ENCODE measurements around the gene SLC29A4. TPM values are rescaled to one million over a fixed set of nuclear protein-coding genes. Genes with fewer than 3 reads are reported as not detected.
A peak's percentile ranks its signal among the peaks of the same experiment; 100 is the strongest.

SLC29A4 gene
- polyA plus RNA-seq, 3 donors, result 0.21 to 0.29 (median 0.26) TPM

DNA sequence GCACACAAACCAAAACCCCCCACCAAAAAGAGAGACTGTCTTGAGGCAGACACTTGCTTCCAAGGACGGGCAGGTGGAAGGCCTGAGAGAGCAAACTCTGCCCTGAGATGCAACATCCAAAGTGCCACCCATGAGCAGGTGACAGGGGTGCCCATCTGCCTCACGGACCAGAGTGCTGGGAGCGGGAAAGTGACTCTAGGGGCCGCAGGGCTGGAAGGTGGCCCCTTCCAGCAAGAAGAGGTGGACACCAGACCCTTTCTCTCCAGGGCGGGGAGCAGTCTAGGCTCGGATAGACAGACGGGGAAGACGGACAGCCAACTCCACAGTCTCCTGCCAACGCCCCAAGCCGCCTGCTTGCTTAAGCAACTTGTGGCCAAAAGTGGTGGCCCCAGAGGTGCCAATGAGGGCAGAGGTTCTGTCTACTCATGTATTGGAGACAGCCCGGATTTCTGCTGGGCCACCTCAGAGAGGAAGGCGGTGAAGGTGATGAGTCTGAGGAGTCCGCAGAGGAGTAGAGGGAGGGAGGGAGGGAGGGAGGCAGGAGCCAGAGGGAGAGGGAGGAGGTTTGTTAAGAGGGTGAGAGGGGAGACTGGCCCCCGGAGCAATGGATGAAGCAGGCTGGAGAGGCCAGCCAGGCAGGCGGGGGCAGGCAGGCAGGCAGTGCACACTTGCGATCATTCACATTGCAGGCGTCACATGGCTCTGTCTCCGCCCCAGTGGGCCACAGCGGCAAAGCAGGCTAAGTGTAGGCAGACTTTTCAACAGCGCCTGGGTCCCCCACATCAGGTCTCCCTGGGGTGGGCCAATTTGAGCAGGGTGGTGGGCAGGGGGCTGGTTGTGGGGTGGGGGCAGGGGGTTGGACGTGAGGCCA, 65.6 kb downstream of the SLC29A4 start:
- Histone ChIP-seq H3K9ac (ENCODE audit: insufficient read depth, low read length, poor library complexity, severe bottlenecking) (no peak overlapping the region), H3K79me2 (ENCODE audit: insufficient read depth, low read length) (peaks cover 63% of the 10 kb centered on the region), H3K27ac (ENCODE audit: low read depth in 1 of 2, low read length in 2 of 2) (no peak overlapping the region), H3K4me3 (replicated peaks in 1 of 3; ENCODE audit: low read depth in 2 of 3, low read length in 3 of 3) (no peak overlapping the region), H4K20me1 (ENCODE audit: insufficient read depth, low read length) (peaks cover 97% of the 10 kb centered on the region), H3K4me2 (replicated peaks; ENCODE audit: extremely low read depth, low read length, poor library complexity, severe bottlenecking) (no peak overlapping the region), H3K36me3 (replicated peaks in 1 of 2; ENCODE audit: control insufficient read depth in 1 of 2, insufficient read depth in 2 of 2, low read length in 2 of 2) (peaks cover 91% of the 10 kb centered on the region in 2 donors), H3K4me1 (ENCODE audit: control insufficient read depth in 1 of 2, insufficient read depth in 2 of 2, low read length in 2 of 2) (no peaks in the 10 kb centered on the region), H3K27me3 (ENCODE audit: control insufficient read depth in 2 of 2, insufficient read depth in 2 of 2, low read length in 2 of 2) (no peaks in the 10 kb centered on the region), H3K9me3 (replicated peaks in 1 of 2; ENCODE audit: control insufficient read depth in 1 of 2, insufficient read depth in 1 of 2, low read length in 2 of 2) (no peaks in the 10 kb centered on the region), H2AFZ (ENCODE audit: insufficient read depth, low read depth, low read length, poor library complexity, severe bottlenecking) (no peak overlapping the region)
- Mint-ChIP-seq H3K4me1 (no peaks in the 10 kb centered on the region), H3K27me3 (ENCODE audit: low read depth in 3 of 3) (peaks cover 0 to 1% (median 0%) of the 10 kb centered on the region in 3 donors), H3K4me3 (no peak overlapping the region), H3K36me3 (peaks cover 63 to 98% of the 10 kb centered on the region in 2 donors), H3K9me3 (no peaks in the 10 kb centered on the region), H3K27ac (peak overlapping the region in 1 of 7 donors; percentile 37)
- 94% methylated on average over 17 of the region's 21 CpGs for WGBS (ENCODE audit: insufficient coverage)
- intact Hi-C loops (cut with micrococcal nuclease), result no loop called here
- TF ChIP-seq, protein P1, sequence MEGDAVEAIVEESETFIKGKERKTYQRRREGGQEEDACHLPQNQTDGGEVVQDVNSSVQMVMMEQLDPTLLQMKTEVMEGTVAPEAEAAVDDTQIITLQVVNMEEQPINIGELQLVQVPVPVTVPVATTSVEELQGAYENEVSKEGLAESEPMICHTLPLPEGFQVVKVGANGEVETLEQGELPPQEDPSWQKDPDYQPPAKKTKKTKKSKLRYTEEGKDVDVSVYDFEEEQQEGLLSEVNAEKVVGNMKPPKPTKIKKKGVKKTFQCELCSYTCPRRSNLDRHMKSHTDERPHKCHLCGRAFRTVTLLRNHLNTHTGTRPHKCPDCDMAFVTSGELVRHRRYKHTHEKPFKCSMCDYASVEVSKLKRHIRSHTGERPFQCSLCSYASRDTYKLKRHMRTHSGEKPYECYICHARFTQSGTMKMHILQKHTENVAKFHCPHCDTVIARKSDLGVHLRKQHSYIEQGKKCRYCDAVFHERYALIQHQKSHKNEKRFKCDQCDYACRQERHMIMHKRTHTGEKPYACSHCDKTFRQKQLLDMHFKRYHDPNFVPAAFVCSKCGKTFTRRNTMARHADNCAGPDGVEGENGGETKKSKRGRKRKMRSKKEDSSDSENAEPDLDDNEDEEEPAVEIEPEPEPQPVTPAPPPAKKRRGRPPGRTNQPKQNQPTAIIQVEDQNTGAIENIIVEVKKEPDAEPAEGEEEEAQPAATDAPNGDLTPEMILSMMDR (IDR thresholded peaks at IDR 0.05), result no peak
- no peak for DNase-seq

DNA sequence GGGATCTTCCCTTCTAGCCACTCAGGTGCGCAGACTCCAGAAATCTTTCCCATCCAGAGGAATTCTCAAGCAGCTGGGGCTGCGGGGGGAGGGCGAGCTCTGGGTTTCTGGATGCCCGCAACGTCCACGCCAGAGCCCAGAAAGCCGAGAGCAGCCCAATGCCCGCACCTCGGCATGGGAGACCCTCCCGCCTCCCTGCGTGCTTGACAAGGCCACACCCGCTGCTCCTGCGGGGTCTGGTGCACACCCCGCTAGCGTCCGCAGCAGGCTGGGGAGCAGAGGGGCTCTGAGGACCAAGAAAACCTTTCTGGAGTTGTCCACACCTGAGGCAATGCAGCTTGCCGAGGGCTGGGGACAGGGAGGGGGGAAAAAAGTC, 66.2 kb downstream of the SLC29A4 start:
- no peaks in the 10 kb centered on the region for H3K4me1 Mint-ChIP-seq
- peaks cover 0 to 1% (median 0%) of the 10 kb centered on the region in 3 donors for H3K27me3 Mint-ChIP-seq (ENCODE audit: low read depth in 3 of 3)
- H3K9ac ChIP-seq (ENCODE audit: insufficient read depth, low read length, poor library complexity, severe bottlenecking), result no peak overlapping the region
- H3K27ac ChIP-seq (ENCODE audit: low read depth in 1 of 2, low read length in 2 of 2), result no peak overlapping the region
- H3K4me2 ChIP-seq (replicated peaks; ENCODE audit: extremely low read depth, low read length, poor library complexity, severe bottlenecking), result no peak overlapping the region
- H3K27ac Mint-ChIP-seq, result no peak overlapping the region
- no peak overlapping the region for H3K4me3 Mint-ChIP-seq
- no peaks in the 10 kb centered on the region for H3K4me1 ChIP-seq (ENCODE audit: control insufficient read depth in 1 of 2, insufficient read depth in 2 of 2, low read length in 2 of 2)
- DNase-seq, result no peak
- TF ChIP-seq, protein P1 (IDR thresholded peaks at IDR 0.05), result no peak
- peaks cover 65% of the 10 kb centered on the region for H3K79me2 ChIP-seq (ENCODE audit: insufficient read depth, low read length)
- intact Hi-C loops (cut with micrococcal nuclease), result no loop called here
- H3K4me3 ChIP-seq (replicated peaks in 1 of 3; ENCODE audit: low read depth in 2 of 3, low read length in 3 of 3), result no peak overlapping the region
- no peaks in the 10 kb centered on the region for H3K9me3 ChIP-seq (replicated peaks in 1 of 2; ENCODE audit: control insufficient read depth in 1 of 2, insufficient read depth in 1 of 2, low read length in 2 of 2)
- no peaks in the 10 kb centered on the region for H3K9me3 Mint-ChIP-seq
- H3K27me3 ChIP-seq (ENCODE audit: control insufficient read depth in 2 of 2, insufficient read depth in 2 of 2, low read length in 2 of 2), result no peaks in the 10 kb centered on the region
- no peak overlapping the region for H2AFZ ChIP-seq (ENCODE audit: insufficient read depth, low read depth, low read length, poor library complexity, severe bottlenecking)
- peaks cover 89 to 91% of the 10 kb centered on the region in 2 donors for H3K36me3 ChIP-seq (replicated peaks in 1 of 2; ENCODE audit: control insufficient read depth in 1 of 2, insufficient read depth in 2 of 2, low read length in 2 of 2)
- peaks cover 62 to 98% of the 10 kb centered on the region in 2 donors for H3K36me3 Mint-ChIP-seq
- 92% methylated on average over 12 of the region's 17 CpGs for WGBS (ENCODE audit: insufficient coverage)
- peaks cover 97% of the 10 kb centered on the region for H4K20me1 ChIP-seq (ENCODE audit: insufficient read depth, low read length)
